Neural cell (in vitro differentiated cells): ENCODE data around the gene ZBTB48.
A peak's percentile ranks its signal among the peaks of the same experiment; 100 is the strongest.

Experiments used
- EZH2 ChIP-seq: fragments of 200-600, 300-800 bp; shearing (Covaris generic), sonication (generic); IDR thresholded peaks from 2 replicates; pipeline ENCODE4 v1.6.1; 2014; ENCODE audit warnings: antibody characterized with exemption, low read length, borderline replicate concordance, mild to moderate bottlenecking; ENCODE audit not compliant: insufficient read depth, poor library complexity, severe bottlenecking
- POLR2AphosphoS5 ChIP-seq: IDR thresholded peaks from 2 replicates; pipeline ENCODE4 v1.6.1; 2012
- RAD21 ChIP-seq: fragments of 450-650 bp; conservative IDR thresholded peaks from 2 replicates; pipeline ENCODE4 v1.6.1; 2014; ENCODE audit warnings: antibody characterized with exemption, mild to moderate bottlenecking, moderate library complexity

GRCh38 chr1:6613361-6614018 is 33.7 kb downstream of the ZBTB48 start, which contains the start of gene PHF13:
- TF ChIP-seq EZH2 = no peak
- no peak for TF ChIP-seq RAD21
- TF ChIP-seq POLR2AphosphoS5 = peak; percentile 63
